NCI-H1930 (cell line): ENCODE results near the gene NPLOC4.

Experiments used
- DNase-seq, 2 experiments: peaks; one replicate each; lab custom pipeline; 2025; lab: John Stamatoyannopoulos, UW

The NPLOC4 gene

GRCh38 chr17:81546906-81547613 is 89.9 kb downstream of the NPLOC4 start:
- DNase-seq, result no peak

GRCh38 chr17:81545160-81545949 is 91.6 kb downstream of the NPLOC4 start:
- no peak for DNase-seq

- DNase-seq, result no peak
Observed at GRCh38 chr17:81544281-81544974, 92.5 kb downstream of the NPLOC4 start.

GRCh38 chr17:81543756-81544155 is 93.2 kb downstream of the NPLOC4 start:
- no peak for DNase-seq

GRCh38 chr17:81543339-81543675 is 93.6 kb downstream of the NPLOC4 start:
- no peak for DNase-seq

- no peak for DNase-seq
Observed at GRCh38 chr17:81542431-81543338, 94.2 kb downstream of the NPLOC4 start.

- DNase-seq, result no peak
Observed at GRCh38 chr17:81541123-81541522, 95.8 kb downstream of the NPLOC4 start.

GRCh38 chr17:81540676-81541027 is 96.3 kb downstream of the NPLOC4 start:
- no peak for DNase-seq

- DNase-seq, result no peak
Observed at GRCh38 chr17:81539961-81540675, 96.8 kb downstream of the NPLOC4 start.

- DNase-seq, result no peak
Observed at GRCh38 chr17:81539571-81539900, 97.4 kb downstream of the NPLOC4 start.

- no peak for DNase-seq
Observed at GRCh38 chr17:81538651-81539570, 98.0 kb downstream of the NPLOC4 start.

- DNase-seq, result no peak
Observed at GRCh38 chr17:81537856-81538555, 98.9 kb downstream of the NPLOC4 start.

GRCh38 chr17:81537343-81537855 is 99.5 kb downstream of the NPLOC4 start:
- peak; percentile 39 to 47 for DNase-seq

- no peak for DNase-seq
Observed at GRCh38 chr17:81536299-81537290, 100.3 kb downstream of the NPLOC4 start.

- DNase-seq, result no peak
Observed at GRCh38 chr17:81535480-81536298, 101.2 kb downstream of the NPLOC4 start.

GRCh38 chr17:81535007-81535328 is 101.9 kb downstream of the NPLOC4 start:
- no peak for DNase-seq
